Measurements from ENCODE around the gene RBM19.

DNA sequence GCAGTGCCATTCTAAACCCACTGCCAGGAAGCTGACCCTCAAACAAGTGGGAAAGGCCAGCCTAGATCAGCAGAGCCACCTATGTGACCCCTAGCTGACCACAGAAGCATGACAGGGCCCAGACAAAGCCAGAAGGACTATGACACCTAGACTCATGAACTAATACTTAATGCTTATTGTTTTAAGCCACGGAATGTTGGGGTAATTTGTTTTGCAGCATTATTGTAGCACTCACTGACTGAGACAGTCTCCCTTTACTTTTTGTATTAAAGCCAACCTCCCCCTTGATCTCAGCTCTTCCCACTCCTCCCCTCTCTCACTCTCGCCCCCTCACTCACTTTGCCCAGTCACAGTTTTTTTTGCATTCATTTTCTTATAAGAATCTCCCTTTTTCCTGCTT, 186.4 kb downstream of the RBM19 start:
- TF ChIP-seq, protein P1, sequence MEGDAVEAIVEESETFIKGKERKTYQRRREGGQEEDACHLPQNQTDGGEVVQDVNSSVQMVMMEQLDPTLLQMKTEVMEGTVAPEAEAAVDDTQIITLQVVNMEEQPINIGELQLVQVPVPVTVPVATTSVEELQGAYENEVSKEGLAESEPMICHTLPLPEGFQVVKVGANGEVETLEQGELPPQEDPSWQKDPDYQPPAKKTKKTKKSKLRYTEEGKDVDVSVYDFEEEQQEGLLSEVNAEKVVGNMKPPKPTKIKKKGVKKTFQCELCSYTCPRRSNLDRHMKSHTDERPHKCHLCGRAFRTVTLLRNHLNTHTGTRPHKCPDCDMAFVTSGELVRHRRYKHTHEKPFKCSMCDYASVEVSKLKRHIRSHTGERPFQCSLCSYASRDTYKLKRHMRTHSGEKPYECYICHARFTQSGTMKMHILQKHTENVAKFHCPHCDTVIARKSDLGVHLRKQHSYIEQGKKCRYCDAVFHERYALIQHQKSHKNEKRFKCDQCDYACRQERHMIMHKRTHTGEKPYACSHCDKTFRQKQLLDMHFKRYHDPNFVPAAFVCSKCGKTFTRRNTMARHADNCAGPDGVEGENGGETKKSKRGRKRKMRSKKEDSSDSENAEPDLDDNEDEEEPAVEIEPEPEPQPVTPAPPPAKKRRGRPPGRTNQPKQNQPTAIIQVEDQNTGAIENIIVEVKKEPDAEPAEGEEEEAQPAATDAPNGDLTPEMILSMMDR (IDR thresholded peaks at IDR 0.05) = no peak
- TF ChIP-seq POLR2A (IDR thresholded peaks at IDR 0.05) = no peak
